ENCODE results near the gene JCAD. TPM values are rescaled to one million over a fixed set of nuclear protein-coding genes. Genes with fewer than 3 reads are reported as not detected.
A peak's percentile ranks its signal among the peaks of the same experiment; 100 is the strongest.

JCAD gene
- total RNA-seq, 1 experiment from 2014 or later = 0.77 TPM

GRCh38 chr10:29998142-29998808 is 61.1 kb downstream of the JCAD start:
- no peak overlapping the region for H3K14ac ChIP-seq (ENCODE audit: insufficient read depth, low read length)
- H2AFZ ChIP-seq (ENCODE audit: low read length) = no peak overlapping the region
- H3K27me3 Mint-ChIP-seq (ENCODE audit: low read depth) = peaks cover 5% of the 10 kb centered on the region
- no peak overlapping the region for H4K91ac ChIP-seq (ENCODE audit: insufficient read length, low read depth, low read length)
- no peak overlapping the region for H3K4ac ChIP-seq (ENCODE audit: low read depth, low read length)
- TF ChIP-seq CTCF (conservative IDR thresholded peaks at IDR 0.05) = peak; percentile 99
- H3K4me3 Mint-ChIP-seq = no peak overlapping the region
- no CpG with 5 or more reads among the region's 12 CpGs for WGBS (ENCODE audit: extremely low coverage, insufficient read length, low lambda C conversion rate)
- H4K20me1 ChIP-seq (ENCODE audit: control insufficient read depth, insufficient read depth, insufficient read length) = no peaks in the 10 kb centered on the region
- peaks cover 0 to 1% of the 10 kb centered on the region in 2 experiments; a peak in 2 of 5 replicates for H3K9me3 Mint-ChIP-seq
- H3K36me3 Mint-ChIP-seq (ENCODE audit: insufficient read depth in 1 of 3, low read depth in 3 of 3) = no peaks in the 10 kb centered on the region
- no peaks in the 10 kb centered on the region for H3K79me2 ChIP-seq (ENCODE audit: insufficient read depth, low read length)
- no peak overlapping the region for H2AK5ac ChIP-seq (ENCODE audit: insufficient read length, low read length)
- no peak overlapping the region for H2BK15ac ChIP-seq (ENCODE audit: low read depth, low read length)
- H3K9me3 ChIP-seq (ENCODE audit: control insufficient read depth, low read depth, low read length) = no peaks in the 10 kb centered on the region
- H3T11ph ChIP-seq (ENCODE audit: low read length) = no peak overlapping the region
- no peak overlapping the region for H3K27ac Mint-ChIP-seq
- no peaks in the 10 kb centered on the region for H3K23me2 ChIP-seq (ENCODE audit: insufficient read length, low read depth, low read length, poor library complexity, severe bottlenecking)
- DNase-seq = peak; percentile 77
- no peak overlapping the region for H2BK12ac ChIP-seq (ENCODE audit: insufficient read length, low read depth, low read length)
- no peak overlapping the region for H4K8ac ChIP-seq (replicated peaks; ENCODE audit: insufficient read length, low read depth, low read length)
- no peak overlapping the region for H3K9ac ChIP-seq (ENCODE audit: extremely low read depth, insufficient read length, low read length)
- no peak overlapping the region for H3K4me2 ChIP-seq (ENCODE audit: insufficient read depth, insufficient read length, low read length)
- no peak overlapping the region for H2BK20ac ChIP-seq (ENCODE audit: low read depth, low read length, poor library complexity, severe bottlenecking)
- no peak overlapping the region for H3K18ac ChIP-seq (ENCODE audit: insufficient read length, low read depth, low read length)
- no peak overlapping the region for H3K23ac ChIP-seq (ENCODE audit: insufficient read length, low read depth, low read length)
- no peaks in the 10 kb centered on the region for H3K79me1 ChIP-seq (ENCODE audit: insufficient read depth, low read depth, low read length, poor library complexity, severe bottlenecking)
- no peak overlapping the region for H2BK120ac ChIP-seq (ENCODE audit: low read depth, low read length, poor library complexity, severe bottlenecking)
- no peak overlapping the region for H2BK5ac ChIP-seq (ENCODE audit: insufficient read length, low read length)
- peaks cover 0 to 11% of the 10 kb centered on the region in 2 experiments; a peak in 2 of 4 replicates for H3K4me1 Mint-ChIP-seq
- H3K27me3 ChIP-seq (ENCODE audit: insufficient read depth, low read length) = no peaks in the 10 kb centered on the region
- no peak overlapping the region for H4K5ac ChIP-seq (ENCODE audit: insufficient read length, low read depth, low read length)
- H3K56ac ChIP-seq (ENCODE audit: insufficient read length, low read depth, low read length) = no peak overlapping the region
- no peaks in the 10 kb centered on the region for H3K4me1 ChIP-seq (ENCODE audit: insufficient read depth, low read length)
- H3K27ac ChIP-seq (ENCODE audit: insufficient read length, low read depth, low read length) = no peak overlapping the region
